ENCODE measurements around the gene SPATA3.
"Not testable (repeated sequence)": the region's sequence is repeated elsewhere in the genome, so short reads cannot be mapped to it uniquely, and the experiment has no call there.

The SPATA3 gene

DNA sequence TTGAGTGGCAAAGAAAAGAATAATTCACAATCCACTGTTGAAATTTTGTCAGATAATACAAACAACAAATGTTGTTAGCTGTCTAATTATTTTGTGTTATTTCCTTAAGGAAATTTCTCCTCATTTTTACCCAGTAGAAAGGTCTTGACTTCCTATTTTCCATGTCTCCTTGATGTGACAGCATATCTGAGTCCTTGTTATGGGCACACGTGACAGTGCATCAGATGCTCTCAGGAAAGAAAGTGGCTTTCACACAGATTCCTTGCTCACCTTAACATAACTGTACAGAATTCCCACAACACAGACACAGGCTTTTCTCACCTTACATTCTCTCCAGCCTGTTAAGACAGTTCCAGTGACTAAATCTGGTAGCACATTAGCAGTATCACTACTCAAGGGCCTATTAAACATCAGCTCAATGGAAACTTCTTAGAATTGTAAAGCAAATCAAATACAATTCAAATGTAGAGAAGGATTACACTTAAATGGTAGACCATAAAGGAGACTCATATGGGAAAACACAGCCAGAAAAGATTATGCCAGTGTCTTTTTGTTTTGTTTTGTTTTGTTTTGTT, 40.7 kb upstream of the SPATA3 start:
- peaks cover 2 to 19% of the 10 kb centered on the region in 2 donors for H3K27me3 ChIP-seq (ENCODE audit: control insufficient read depth in 1 of 2, insufficient read depth in 2 of 2, low read length in 2 of 2)
- no peaks in the 10 kb centered on the region for H3K36me3 ChIP-seq (ENCODE audit: control insufficient read depth in 2 of 2, insufficient read depth in 2 of 2, low read length in 2 of 2)
- no peak overlapping the region for H3K9ac ChIP-seq (ENCODE audit: low read length in 2 of 2)
- H3K9me3 ChIP-seq (ENCODE audit: control insufficient read depth in 2 of 2, low read length in 2 of 2), result no peaks in the 10 kb centered on the region
- H3K4me1 ChIP-seq (ENCODE audit: control insufficient read depth, insufficient read depth, low read length), result peaks cover 5% of the 10 kb centered on the region
- no peak overlapping the region for H3K27ac ChIP-seq (ENCODE audit: low read length)
- no peak overlapping the region for H3K4me3 ChIP-seq (ENCODE audit: low read length in 2 of 2)

DNA sequence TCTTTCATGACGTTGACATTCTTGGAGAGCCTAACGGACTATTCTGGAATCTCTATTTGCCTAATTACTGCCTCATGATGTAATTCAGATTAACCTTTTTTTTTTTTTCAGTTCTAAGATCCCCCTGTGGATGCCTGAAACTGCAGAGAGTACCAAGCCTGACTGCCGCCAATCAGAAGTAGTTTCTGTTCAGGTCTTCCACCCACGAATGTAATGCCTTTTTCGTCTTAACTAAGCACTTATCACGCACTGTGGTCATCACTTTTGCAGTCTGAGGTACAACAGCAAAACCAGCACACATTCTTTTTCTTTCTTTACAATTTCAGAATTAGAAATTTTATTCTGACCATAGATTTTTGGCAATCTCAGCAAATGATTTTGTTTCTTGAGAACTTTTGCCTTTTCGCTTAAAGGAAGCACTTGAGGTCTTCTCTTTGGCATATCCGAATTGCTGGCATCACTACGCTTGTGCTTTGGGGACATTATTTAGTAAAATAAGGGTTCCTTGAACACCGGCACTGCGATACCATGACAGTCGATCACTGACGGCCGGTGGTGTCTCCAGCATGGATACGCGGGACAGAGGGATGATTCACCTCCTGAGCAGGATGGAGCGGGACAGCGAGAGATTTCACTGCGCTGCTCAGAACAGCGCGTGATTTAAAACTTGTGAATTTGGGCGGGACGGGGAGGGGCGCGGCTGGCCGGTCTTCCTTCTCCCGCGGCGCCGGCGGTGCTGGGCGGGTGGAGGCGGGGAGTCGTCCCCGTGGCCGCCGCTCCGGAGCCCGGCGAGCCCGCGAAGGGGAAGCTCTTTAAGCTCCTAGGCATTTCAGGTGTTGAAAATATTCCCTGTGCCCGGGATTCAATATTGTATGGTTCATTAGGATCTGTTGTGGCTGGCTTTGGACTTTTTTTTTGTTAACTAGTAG, 38.8 kb upstream of the SPATA3 start:
- Histone ChIP-seq H3K4me1 (ENCODE audit: control insufficient read depth, insufficient read depth, low read length) (no peaks in the 10 kb centered on the region), H3K27ac (ENCODE audit: low read length) (no peak overlapping the region), H3K4me3 (ENCODE audit: low read length in 2 of 2) (peak overlapping the region; percentile 60 to 63), H3K9me3 (ENCODE audit: control insufficient read depth in 2 of 2, low read length in 2 of 2) (no peaks in the 10 kb centered on the region), H3K9ac (ENCODE audit: low read length in 2 of 2) (no peak overlapping the region), H3K36me3 (ENCODE audit: control insufficient read depth in 2 of 2, insufficient read depth in 2 of 2, low read length in 2 of 2) (no peaks in the 10 kb centered on the region), H3K27me3 (ENCODE audit: control insufficient read depth in 1 of 2, insufficient read depth in 2 of 2, low read length in 2 of 2) (peaks cover 5 to 23% of the 10 kb centered on the region in 2 donors)

- H3K27ac ChIP-seq (ENCODE audit: low read length), result no peak overlapping the region
- H3K36me3 ChIP-seq (ENCODE audit: control insufficient read depth in 2 of 2, insufficient read depth in 2 of 2, low read length in 2 of 2), result no peaks in the 10 kb centered on the region
- H3K27me3 ChIP-seq (ENCODE audit: control insufficient read depth in 1 of 2, insufficient read depth in 2 of 2, low read length in 2 of 2), result peaks cover 5 to 23% of the 10 kb centered on the region in 2 donors
- H3K4me3 ChIP-seq (ENCODE audit: low read length in 2 of 2), result peak overlapping the region; percentile 60 to 63
- H3K4me1 ChIP-seq (ENCODE audit: control insufficient read depth, insufficient read depth, low read length), result no peaks in the 10 kb centered on the region
- H3K9ac ChIP-seq (ENCODE audit: low read length in 2 of 2), result no peak overlapping the region
- no peaks in the 10 kb centered on the region for H3K9me3 ChIP-seq (ENCODE audit: control insufficient read depth in 2 of 2, low read length in 2 of 2)
Measured at GRCh38 chr2:230957756-230958391, 38.0 kb upstream of the SPATA3 start.

- H3K4me1 ChIP-seq (ENCODE audit: control insufficient read depth, insufficient read depth, low read length), result no peaks in the 10 kb centered on the region
- peaks cover 5 to 23% of the 10 kb centered on the region in 2 donors for H3K27me3 ChIP-seq (ENCODE audit: control insufficient read depth in 1 of 2, insufficient read depth in 2 of 2, low read length in 2 of 2)
- H3K36me3 ChIP-seq (ENCODE audit: control insufficient read depth in 2 of 2, insufficient read depth in 2 of 2, low read length in 2 of 2), result no peaks in the 10 kb centered on the region
- H3K9ac ChIP-seq (ENCODE audit: low read length in 2 of 2), result no peak overlapping the region
- no peak overlapping the region for H3K27ac ChIP-seq (ENCODE audit: low read length)
- no peaks in the 10 kb centered on the region for H3K9me3 ChIP-seq (ENCODE audit: control insufficient read depth in 2 of 2, low read length in 2 of 2)
- no peak overlapping the region for H3K4me3 ChIP-seq (ENCODE audit: low read length in 2 of 2)
Measured at GRCh38 chr2:230958820-230959756, 36.8 kb upstream of the SPATA3 start.

DNA sequence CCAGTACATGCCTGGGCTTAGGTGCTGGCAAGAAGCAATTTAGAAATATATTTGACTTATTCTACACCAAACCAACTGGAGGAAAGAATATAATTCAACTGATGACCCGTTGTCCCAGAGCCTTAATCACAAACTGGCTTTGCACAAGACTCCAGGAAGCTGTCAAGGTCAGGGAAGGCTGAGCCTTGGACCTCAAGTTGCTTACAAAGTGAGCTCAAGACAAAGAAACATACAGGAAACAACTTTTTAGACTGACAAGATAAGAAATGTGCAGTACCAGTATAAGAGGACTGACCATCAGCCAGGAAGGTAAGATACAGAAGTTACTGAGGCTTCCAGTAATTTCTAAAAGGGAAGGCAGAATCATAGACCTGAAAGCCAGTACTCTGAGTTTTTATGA, 35.9 kb upstream of the SPATA3 start:
- Histone ChIP-seq H3K27ac (ENCODE audit: low read length) (no peak overlapping the region), H3K27me3 (ENCODE audit: control insufficient read depth in 1 of 2, insufficient read depth in 2 of 2, low read length in 2 of 2) (peaks cover 5 to 23% of the 10 kb centered on the region in 2 donors), H3K9me3 (ENCODE audit: control insufficient read depth in 2 of 2, low read length in 2 of 2) (no peaks in the 10 kb centered on the region), H3K36me3 (ENCODE audit: control insufficient read depth in 2 of 2, insufficient read depth in 2 of 2, low read length in 2 of 2) (no peaks in the 10 kb centered on the region), H3K9ac (ENCODE audit: low read length in 2 of 2) (no peak overlapping the region), H3K4me3 (ENCODE audit: low read length in 2 of 2) (no peak overlapping the region), H3K4me1 (ENCODE audit: control insufficient read depth, insufficient read depth, low read length) (no peaks in the 10 kb centered on the region)

DNA sequence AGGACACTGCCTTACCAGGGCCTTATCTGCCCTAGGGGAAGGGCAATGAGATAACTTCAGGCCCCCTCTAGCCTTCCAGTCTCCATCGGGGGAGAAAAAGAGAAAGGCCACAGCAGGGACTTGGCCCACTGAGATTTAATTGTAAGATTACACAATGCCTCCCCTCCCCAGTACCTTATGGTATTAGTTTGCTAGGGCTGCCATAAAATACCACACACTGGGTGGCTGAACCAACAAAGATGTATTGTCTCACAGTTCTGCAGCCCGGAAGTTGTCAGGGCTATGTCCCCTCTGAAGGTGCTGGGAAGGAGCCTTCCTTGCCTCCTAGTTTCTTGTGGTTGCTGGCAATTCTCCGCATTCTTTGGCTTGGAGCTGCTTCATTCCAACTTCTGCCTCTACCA, 34.8 kb upstream of the SPATA3 start:
- H3K36me3 ChIP-seq (ENCODE audit: control insufficient read depth in 2 of 2, insufficient read depth in 2 of 2, low read length in 2 of 2), result no peaks in the 10 kb centered on the region
- H3K9me3 ChIP-seq (ENCODE audit: control insufficient read depth in 2 of 2, low read length in 2 of 2), result no peaks in the 10 kb centered on the region
- no peaks in the 10 kb centered on the region for H3K4me1 ChIP-seq (ENCODE audit: control insufficient read depth, insufficient read depth, low read length)
- no peak overlapping the region for H3K9ac ChIP-seq (ENCODE audit: low read length in 2 of 2)
- H3K27ac ChIP-seq (ENCODE audit: low read length), result no peak overlapping the region
- peaks cover 5 to 23% of the 10 kb centered on the region in 2 donors for H3K27me3 ChIP-seq (ENCODE audit: control insufficient read depth in 1 of 2, insufficient read depth in 2 of 2, low read length in 2 of 2)
- H3K4me3 ChIP-seq (ENCODE audit: low read length in 2 of 2), result no peak overlapping the region

DNA sequence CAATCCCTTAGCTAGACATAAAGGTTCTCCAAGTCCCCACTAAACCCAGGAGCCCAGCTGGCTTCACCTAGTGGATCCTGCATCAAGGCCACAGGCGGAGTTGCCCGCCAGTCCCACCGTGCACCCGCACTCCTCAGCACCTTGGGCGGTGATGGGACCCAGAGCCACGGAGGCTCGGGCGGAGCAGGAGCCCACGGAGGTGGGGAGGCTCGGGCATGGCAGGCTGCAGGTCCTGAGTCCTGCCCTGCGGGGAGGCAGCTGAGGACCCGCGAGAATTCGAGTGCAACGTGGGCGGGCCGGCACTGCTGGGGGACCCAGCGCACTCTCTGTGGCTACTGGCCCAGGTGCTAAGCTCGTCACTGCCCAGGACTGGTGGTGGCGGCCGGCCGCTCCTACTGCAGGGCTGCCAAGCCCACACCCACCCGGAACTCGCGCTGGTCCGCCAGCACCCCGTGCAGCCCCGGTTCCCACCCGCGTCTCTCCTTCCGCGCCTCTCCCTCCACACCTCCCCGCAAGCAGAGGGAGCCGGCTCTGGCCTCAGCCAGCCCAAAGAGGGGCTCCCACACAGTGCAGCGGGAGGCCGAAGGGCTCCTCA, 31.7 kb upstream of the SPATA3 start:
- Histone ChIP-seq H3K27me3 (ENCODE audit: control insufficient read depth in 1 of 2, insufficient read depth in 2 of 2, low read length in 2 of 2) (peaks cover 5% of the 10 kb centered on the region in 2 donors), H3K4me1 (ENCODE audit: control insufficient read depth, insufficient read depth, low read length) (no peaks in the 10 kb centered on the region), H3K36me3 (ENCODE audit: control insufficient read depth in 2 of 2, insufficient read depth in 2 of 2, low read length in 2 of 2) (no peaks in the 10 kb centered on the region), H3K27ac (ENCODE audit: low read length) (no peak overlapping the region), H3K9ac (ENCODE audit: low read length in 2 of 2) (no peak overlapping the region), H3K4me3 (ENCODE audit: low read length in 2 of 2) (no peak overlapping the region), H3K9me3 (ENCODE audit: control insufficient read depth in 2 of 2, low read length in 2 of 2) (no peaks in the 10 kb centered on the region)

- H3K4me3 ChIP-seq (ENCODE audit: low read length in 2 of 2), result no peak overlapping the region
- H3K36me3 ChIP-seq (ENCODE audit: control insufficient read depth in 2 of 2, insufficient read depth in 2 of 2, low read length in 2 of 2), result no peaks in the 10 kb centered on the region
- no peaks in the 10 kb centered on the region for H3K4me1 ChIP-seq (ENCODE audit: control insufficient read depth, insufficient read depth, low read length)
- H3K9me3 ChIP-seq (ENCODE audit: control insufficient read depth in 2 of 2, low read length in 2 of 2), result no peaks in the 10 kb centered on the region
- no peaks in the 10 kb centered on the region for H3K27me3 ChIP-seq (ENCODE audit: control insufficient read depth in 1 of 2, insufficient read depth in 2 of 2, low read length in 2 of 2)
- no peak overlapping the region for H3K27ac ChIP-seq (ENCODE audit: low read length)
- H3K9ac ChIP-seq (ENCODE audit: low read length in 2 of 2), result no peak overlapping the region
Measured at GRCh38 chr2:230967113-230967512, 28.8 kb upstream of the SPATA3 start.

DNA sequence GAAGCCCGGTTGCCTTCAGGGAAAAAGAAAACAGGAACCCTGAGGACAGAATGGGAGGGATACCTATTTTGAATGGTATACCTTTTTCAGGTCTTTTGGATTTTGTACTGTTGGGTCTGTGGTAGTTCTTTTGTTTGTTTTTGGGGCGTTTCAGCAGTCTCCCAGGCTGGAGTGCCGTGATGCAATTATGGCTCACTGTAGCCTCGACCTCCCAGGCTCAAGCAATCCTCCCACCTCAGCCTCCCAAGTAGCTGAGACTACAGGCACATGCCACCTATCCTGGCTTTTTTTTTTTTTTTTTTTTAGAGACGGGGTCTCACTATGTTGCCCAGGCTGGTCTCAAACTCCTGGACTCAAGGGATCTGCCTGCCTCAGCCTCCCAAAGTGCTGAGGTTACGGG, 27.6 kb upstream of the SPATA3 start:
- not testable (repeated sequence) for H3K4me1 ChIP-seq (ENCODE audit: control insufficient read depth, insufficient read depth, low read length); H3K4me3 ChIP-seq (ENCODE audit: low read length in 2 of 2); H3K27me3 ChIP-seq (ENCODE audit: control insufficient read depth in 1 of 2, insufficient read depth in 2 of 2, low read length in 2 of 2); H3K27ac ChIP-seq (ENCODE audit: low read length); H3K36me3 ChIP-seq (ENCODE audit: control insufficient read depth in 2 of 2, insufficient read depth in 2 of 2, low read length in 2 of 2); H3K9ac ChIP-seq (ENCODE audit: low read length in 2 of 2); H3K9me3 ChIP-seq (ENCODE audit: control insufficient read depth in 2 of 2, low read length in 2 of 2)
